ENCODE measurements around the gene HSCB.

GRCh38 chr22:28792491-28793383, 50.9 kb downstream of the HSCB start:
- no peak for TF ChIP-seq CTCF (IDR thresholded peaks at IDR 0.05; ENCODE audit: low read length)
- no peak for TF ChIP-seq EZH2 (IDR thresholded peaks at IDR 0.05; ENCODE audit: borderline replicate concordance, low read length)
